HG02870 (cell line): ENCODE data around the gene NXF3.
"Not testable (repeated sequence)": the region's sequence is repeated elsewhere in the genome, so short reads cannot be mapped to it uniquely, and the experiment has no call there.

Source experiments
- ATAC-seq: cut with Tn5 transposase; IDR thresholded peaks from one replicate; pipeline ENCODE4 v1.9.1; 2021; ENCODE audit warnings: mild to moderate bottlenecking, moderate library complexity; ENCODE audit not compliant: unreplicated experiment

Gene NXF3, protein sequence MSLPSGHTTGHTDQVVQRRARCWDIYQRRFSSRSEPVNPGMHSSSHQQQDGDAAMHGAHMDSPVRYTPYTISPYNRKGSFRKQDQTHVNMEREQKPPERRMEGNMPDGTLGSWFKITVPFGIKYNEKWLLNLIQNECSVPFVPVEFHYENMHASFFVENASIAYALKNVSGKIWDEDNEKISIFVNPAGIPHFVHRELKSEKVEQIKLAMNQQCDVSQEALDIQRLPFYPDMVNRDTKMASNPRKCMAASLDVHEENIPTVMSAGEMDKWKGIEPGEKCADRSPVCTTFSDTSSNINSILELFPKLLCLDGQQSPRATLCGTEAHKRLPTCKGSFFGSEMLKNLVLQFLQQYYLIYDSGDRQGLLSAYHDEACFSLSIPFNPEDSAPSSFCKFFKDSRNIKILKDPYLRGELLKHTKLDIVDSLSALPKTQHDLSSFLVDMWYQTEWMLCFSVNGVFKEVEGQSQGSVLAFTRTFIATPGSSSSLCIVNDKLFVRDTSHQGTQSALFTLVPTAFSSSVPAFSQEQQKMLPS

GRCh38 chrX:103092942-103093341, at the start of gene NXF3:
TSS of gene NXF3 (minus strand) at chrX:103093143. CDS start at chrX:103093023, 120 bp downstream.
- ATAC-seq = no peak

- ATAC-seq = not testable (repeated sequence)
Measured at GRCh38 chrX:103136528-103136927, 43.6 kb upstream of the NXF3 start.

DNA sequence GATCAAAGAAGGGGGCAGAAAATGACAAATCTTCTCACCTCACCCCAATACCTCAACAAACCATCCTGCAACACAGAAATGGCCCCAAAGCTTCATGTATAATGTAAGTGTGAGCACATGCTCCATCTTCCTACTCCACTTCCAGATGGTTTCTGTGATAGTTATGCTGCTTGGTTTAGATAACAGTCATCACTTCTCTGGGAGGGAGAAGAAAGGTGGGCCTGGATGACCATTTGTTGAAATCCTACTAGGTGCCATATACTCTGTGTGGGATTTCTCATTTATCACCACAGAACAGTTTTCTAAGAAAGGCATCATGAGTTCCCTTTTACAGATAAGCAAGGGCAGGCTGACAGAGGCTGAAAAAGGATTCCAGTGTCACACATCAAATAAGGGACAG, 31.3 kb upstream of the NXF3 start:
- ATAC-seq = no peak

- no peak for ATAC-seq
Measured at GRCh38 chrX:103120748-103121147, 27.8 kb upstream of the NXF3 start.

GRCh38 chrX:103116970-103117369, 24.0 kb upstream of the NXF3 start:
- not testable (repeated sequence) for ATAC-seq

DNA sequence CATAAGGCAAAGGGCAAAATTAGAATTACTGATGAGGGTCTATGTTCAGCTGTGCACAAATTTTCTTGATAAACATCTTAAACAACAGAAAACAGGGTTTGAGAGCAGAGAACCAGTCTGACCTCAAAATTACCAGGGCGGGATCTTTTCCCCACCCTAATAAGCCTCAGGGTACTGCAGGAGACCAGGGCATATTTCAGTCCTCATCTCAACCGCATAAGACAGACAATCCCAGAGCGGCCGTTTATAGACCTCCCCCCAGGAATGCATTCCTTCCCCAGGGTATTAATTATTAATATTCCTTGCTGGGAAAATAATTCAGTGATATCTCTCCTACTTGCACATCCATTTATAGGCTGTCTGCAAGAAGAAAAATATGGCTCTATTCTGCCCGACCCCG, 16.6 kb upstream of the NXF3 start:
- ATAC-seq = not testable (repeated sequence)

- no peak for ATAC-seq
Measured at GRCh38 chrX:103107836-103108235, 14.9 kb upstream of the NXF3 start.

GRCh38 chrX:103107227-103107737, 14.3 kb upstream of the NXF3 start:
- not testable (repeated sequence) for ATAC-seq

GRCh38 chrX:103104370-103104769, 11.4 kb upstream of the NXF3 start:
- not testable (repeated sequence) for ATAC-seq

DNA sequence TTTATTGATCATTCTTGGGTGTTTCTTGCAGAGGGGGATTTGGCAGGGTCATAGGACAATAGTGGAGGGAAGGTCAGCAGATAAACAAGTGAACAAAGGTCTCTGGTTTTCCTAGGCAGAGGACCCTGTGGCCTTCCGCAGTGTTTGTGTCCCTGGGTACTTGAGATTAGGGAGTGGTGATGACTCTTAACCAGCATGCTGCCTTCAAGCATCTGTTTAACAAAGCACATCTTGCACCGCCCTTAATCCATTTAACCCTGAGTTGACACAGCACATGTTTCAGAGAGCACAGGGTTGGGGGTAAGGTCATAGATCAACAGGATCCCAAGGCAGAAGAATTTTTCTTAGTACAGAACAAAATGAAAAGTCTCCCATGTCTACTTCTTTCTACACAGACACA, 10.9 kb upstream of the NXF3 start:
- ATAC-seq = not testable (repeated sequence)

- no peak for ATAC-seq
Measured at GRCh38 chrX:103101299-103102042, 8.5 kb upstream of the NXF3 start.

- no peak for ATAC-seq
Measured at GRCh38 chrX:103100484-103100883, 7.5 kb upstream of the NXF3 start.

DNA sequence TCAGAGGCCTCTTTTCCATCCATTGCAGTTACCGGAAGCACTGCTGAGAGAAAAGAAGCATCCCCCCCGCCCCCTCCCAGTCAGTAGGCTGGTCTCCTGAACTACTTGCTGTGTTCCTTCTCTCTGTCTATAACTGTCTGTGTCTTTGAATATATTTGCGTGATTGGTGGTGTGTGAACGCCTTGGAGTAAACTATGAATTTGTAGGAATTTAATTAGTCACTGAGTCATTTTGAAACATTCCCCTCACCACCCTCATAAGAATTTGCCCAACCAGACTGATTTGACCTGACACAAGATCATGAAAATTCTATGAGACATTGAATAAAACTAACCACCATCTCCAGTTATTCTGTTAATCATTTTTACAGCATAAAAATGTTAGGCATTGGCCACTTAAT, 6.7 kb upstream of the NXF3 start:
- ATAC-seq = no peak

GRCh38 chrX:103098488-103098887, 5.5 kb upstream of the NXF3 start:
- ATAC-seq = no peak

GRCh38 chrX:103081051-103081450, 11.9 kb downstream of the NXF3 start:
- ATAC-seq = no peak

- no peak for ATAC-seq
Measured at GRCh38 chrX:103073467-103073866, 19.5 kb downstream of the NXF3 start.

DNA sequence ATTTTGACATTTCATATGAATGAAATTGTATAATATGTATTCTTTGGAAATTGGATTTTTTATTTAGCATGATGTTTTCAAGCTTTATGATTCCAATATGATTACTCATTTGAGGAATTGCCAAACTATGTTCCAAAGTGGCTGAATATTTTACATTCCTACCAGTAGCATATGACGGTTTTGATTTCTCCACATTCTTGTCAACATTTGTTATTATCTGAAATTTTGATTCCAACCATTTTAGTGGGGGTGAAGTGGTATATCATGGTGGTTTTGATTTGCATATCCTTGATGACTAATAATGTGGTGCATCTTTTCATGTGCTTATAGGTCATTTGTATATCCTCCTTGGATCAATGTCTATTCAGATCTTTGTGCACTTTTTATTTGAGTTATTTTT, 26.3 kb downstream of the NXF3 start:
- ATAC-seq = no peak

DNA sequence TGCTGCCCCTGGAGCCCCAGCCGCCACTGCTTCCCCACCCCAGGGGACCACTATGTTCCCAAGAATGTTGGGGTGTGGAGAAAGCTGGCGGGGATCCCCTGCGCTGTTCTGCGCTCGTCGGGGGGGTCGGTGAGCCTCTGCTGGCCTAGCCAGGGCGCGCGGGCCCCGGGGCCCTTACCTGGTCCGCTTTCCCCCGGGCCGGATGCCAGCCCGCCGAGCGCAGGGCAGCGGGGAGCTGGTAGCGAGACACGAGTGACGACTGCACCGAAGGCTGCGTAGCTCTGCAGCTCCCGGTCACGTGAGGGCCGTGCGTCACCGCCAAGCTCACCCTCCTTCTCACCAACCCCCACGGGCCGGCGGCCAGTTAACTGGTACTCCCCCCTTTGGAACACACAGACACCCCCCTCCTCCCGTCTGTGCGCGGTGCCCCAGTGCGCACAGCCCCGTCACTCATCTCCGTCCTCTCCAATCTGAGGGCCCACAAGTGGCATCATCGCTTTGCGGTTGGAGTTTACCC, 29.0 kb downstream of the NXF3 start, which contains the start of gene BEX1:
Gene BEX1, minus strand, starts transcription at position 254 of the 517 bp plus-strand sequence. CDS start 897 bp downstream, outside the sequence.
- ATAC-seq = no peak

- ATAC-seq = no peak
Measured at GRCh38 chrX:103063191-103063845, 29.6 kb downstream of the NXF3 start.

- no peak for ATAC-seq
Measured at GRCh38 chrX:103061486-103061885, 31.5 kb downstream of the NXF3 start.

GRCh38 chrX:103056902-103057301, 36.0 kb downstream of the NXF3 start:
- ATAC-seq = no peak
